ENCODE measurements around the gene TMEM134.

TMEM134 gene

GRCh38 chr11:67455054-67455453, 14.0 kb downstream of the TMEM134 start, which contains the start of gene CABP4:
TSS of gene CABP4 (plus strand) at chr11:67455354. CDS start at chr11:67455424, 70 bp downstream.
- no peak for DNase-seq

GRCh38 chr11:67453816-67454732, 15.0 kb downstream of the TMEM134 start:
- DNase-seq = no peak

- DNase-seq = no peak
Observed at GRCh38 chr11:67452141-67452952, 16.7 kb downstream of the TMEM134 start, which contains the start of gene GPR152. TSS of gene GPR152 (minus strand) at chr11:67452729. CDS start at chr11:67452724, 5 bp downstream.

GRCh38 chr11:67451658-67451976, 17.4 kb downstream of the TMEM134 start:
- no peak for DNase-seq

GRCh38 chr11:67450796-67451657, 18.0 kb downstream of the TMEM134 start:
- no peak for DNase-seq

- DNase-seq = no peak
Observed at GRCh38 chr11:67449116-67449844, 19.8 kb downstream of the TMEM134 start.

GRCh38 chr11:67448220-67448609, 20.8 kb downstream of the TMEM134 start:
- no peak for DNase-seq

- no peak for DNase-seq
Observed at GRCh38 chr11:67445515-67445914, 23.5 kb downstream of the TMEM134 start.

- DNase-seq = no peak
Observed at GRCh38 chr11:67442504-67443404, 26.3 kb downstream of the TMEM134 start.

- DNase-seq = no peak
Observed at GRCh38 chr11:67441731-67442351, 27.2 kb downstream of the TMEM134 start.

- DNase-seq = no peak
Observed at GRCh38 chr11:67441098-67441563, 27.9 kb downstream of the TMEM134 start.

- no peak for DNase-seq
Observed at GRCh38 chr11:67440229-67441097, 28.6 kb downstream of the TMEM134 start.

GRCh38 chr11:67439321-67440228, 29.5 kb downstream of the TMEM134 start:
- no peak for DNase-seq

GRCh38 chr11:67438158-67438902, 30.7 kb downstream of the TMEM134 start:
- no peak for DNase-seq

- no peak for DNase-seq
Observed at GRCh38 chr11:67437809-67438157, 31.3 kb downstream of the TMEM134 start.

GRCh38 chr11:67437082-67437808, 31.8 kb downstream of the TMEM134 start, which contains the start of gene PTPRCAP:
TSS of gene PTPRCAP (minus strand) at chr11:67437682. CDS start at chr11:67437619, 63 bp downstream.
- DNase-seq = no peak

Measured in amniotic stem cell (primary cell).